Sigmoid colon (tissue), 4 donors: ENCODE results near the gene FARSA.

ENCODE experiments used
- CTCF ChIP-seq, 4 experiments: fragments of 450-650 bp in 3 of 4; fragments of 200-600 bp in 1 of 4; IDR thresholded peaks; one replicate each; pipeline ENCODE4 v1.5.1; 2016 to 2019; ENCODE audit warnings: antibody characterized with exemption in 4 of 4, mild to moderate bottlenecking in 3 of 4, moderate library complexity in 2 of 4
- EP300 ChIP-seq, 4 donors: sonication (generic); formaldehyde crosslinking; IDR thresholded peaks; one replicate each; pipeline ENCODE4 v1.6.1; 2017; ENCODE audit warnings: antibody characterized with exemption in 4 of 4
- POLR2A ChIP-seq, 2 donors: fragments of 450-650 bp; IDR thresholded peaks; one replicate each; pipeline ENCODE4 v1.6.1; 2016; ENCODE audit warnings: antibody characterized with exemption in 2 of 2, mild to moderate bottlenecking in 2 of 2, moderate library complexity in 2 of 2

GRCh38 chr19:12956446-12957388 is 23.2 kb upstream of the FARSA start, which contains the start of gene GADD45GIP1:
- TF ChIP-seq CTCF (IDR thresholded peaks at IDR 0.05) (no peak), POLR2A (IDR thresholded peaks at IDR 0.05) (peak in 1 of 2 donors; percentile 45), EP300 (IDR thresholded peaks at IDR 0.05) (no peak)
